HG03565 (cell line): ENCODE data around the gene GAS7.
A peak's percentile ranks its signal among the peaks of the same experiment; 100 is the strongest.
"Not testable (repeated sequence)": the region's sequence is repeated elsewhere in the genome, so short reads cannot be mapped to it uniquely, and the experiment has no call there.

Experiments
- ATAC-seq: cut with Tn5 transposase; IDR thresholded peaks from one replicate; pipeline ENCODE4 v1.9.1; 2021; ENCODE audit warnings: mild to moderate bottlenecking, moderate library complexity; ENCODE audit not compliant: unreplicated experiment

Gene GAS7

DNA sequence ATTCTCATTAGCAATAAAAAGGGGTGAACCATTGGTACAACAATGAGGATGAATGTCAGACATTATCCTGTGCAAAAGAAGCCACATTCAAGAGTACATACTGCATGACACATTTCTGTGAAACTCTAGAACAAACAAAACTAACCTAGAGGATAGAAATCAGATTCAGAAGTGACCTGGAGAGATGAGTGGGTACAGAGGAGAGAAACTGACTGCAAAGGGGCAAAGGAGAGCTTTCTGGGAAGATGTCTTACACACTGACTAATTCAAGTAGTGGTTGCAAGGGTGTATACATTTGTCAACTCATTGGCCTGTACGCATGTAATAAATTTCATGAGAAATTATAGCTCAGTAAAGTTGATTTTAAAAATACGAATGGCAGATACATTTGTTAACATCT lies 115.6 kb downstream of the GAS7 start:
- ATAC-seq: no peak

- ATAC-seq: no peak
Measured at GRCh38 chr17:10081571-10082169, 116.7 kb downstream of the GAS7 start.

- ATAC-seq: no peak
Measured at GRCh38 chr17:10077561-10078299, 120.7 kb downstream of the GAS7 start.

DNA sequence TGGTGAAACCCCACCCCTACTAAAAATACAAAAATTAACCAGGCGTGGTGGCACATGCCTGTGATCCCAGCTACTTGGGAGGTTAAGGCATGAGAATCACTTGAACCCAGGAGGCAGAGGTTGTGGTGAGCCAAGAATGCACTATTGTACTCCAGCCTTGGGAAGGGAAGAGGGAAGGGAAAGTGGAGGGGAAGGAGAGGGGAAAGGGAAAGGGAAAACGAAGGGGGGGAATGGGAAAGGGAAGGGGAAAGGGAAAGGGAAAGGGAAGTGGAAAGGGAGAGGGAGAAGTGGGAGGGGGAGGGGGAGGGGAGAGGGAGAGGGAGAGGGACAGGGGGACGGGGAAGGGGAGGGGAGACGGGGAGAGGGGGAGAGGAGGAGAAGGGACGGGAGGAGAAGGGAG lies 122.5 kb downstream of the GAS7 start:
- ATAC-seq: no peak

DNA sequence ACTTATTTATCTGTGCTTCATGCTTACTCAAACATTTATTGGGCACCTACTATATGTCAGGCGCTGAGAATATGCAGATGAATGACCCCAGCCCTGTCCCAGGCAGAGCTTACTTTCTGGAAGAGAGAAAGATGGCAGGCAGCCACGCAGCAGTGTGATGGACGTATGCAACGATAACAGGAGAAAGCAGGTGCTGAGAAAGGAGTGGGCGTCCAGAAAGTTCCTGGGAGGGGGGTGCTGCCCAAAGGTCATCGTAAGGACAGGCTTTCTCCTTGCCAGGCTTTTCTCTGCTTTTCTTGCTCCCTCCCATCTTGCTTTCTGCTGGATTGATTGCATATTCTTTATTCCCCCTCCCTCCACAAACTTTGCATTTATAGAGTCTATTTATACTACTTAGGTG lies 124.5 kb downstream of the GAS7 start:
- no peak for ATAC-seq

DNA sequence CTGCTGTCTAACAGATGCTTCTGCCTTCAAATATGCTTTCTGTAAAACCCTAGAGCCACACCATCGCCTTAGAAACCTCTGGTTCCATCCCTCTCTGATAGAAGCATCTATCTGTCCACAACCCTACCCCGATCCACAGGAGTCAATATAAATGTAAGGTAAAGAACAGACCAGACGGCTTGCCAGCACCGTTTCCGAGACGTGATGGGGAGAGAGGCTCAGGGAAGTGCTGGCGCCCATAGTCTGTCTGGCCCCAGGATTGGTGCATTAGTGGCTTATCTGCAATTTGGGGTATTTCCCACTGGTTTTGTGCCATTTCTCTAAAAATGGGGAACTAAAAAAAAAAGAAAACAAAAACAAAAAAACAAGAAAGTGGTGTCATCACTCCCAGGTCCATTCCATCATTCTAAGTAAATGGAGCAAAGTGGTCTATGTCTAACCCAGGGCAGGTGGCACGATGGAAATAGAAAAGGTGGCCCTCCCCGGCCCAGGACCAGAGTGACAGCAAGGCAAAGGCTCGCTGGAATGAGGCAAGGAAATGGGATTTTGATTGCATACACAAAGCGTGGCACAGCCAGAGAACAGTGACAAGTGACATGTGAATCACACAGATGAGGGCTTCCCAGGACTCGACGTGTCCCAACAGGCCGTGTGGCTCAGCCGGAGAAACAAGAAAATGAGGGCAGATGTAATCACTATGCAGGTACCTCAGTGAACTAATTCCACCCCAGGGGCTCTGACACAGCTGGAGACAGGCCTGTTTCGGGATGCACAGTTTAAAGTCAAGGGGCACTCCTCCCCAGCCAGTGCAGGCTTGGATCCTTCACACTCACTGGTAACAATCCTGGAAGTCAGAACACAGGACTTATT lies 125.6 kb downstream of the GAS7 start:
- ATAC-seq: no peak

- no peak for ATAC-seq
Measured at GRCh38 chr17:10072086-10072485, 126.3 kb downstream of the GAS7 start.

GRCh38 chr17:10071141-10071540 lies 127.3 kb downstream of the GAS7 start:
- no peak for ATAC-seq

GRCh38 chr17:10070690-10071089 lies 127.7 kb downstream of the GAS7 start:
- no peak for ATAC-seq

- ATAC-seq: no peak
Measured at GRCh38 chr17:10069301-10069700, 129.1 kb downstream of the GAS7 start.

GRCh38 chr17:10067446-10068143 lies 130.8 kb downstream of the GAS7 start:
- no peak for ATAC-seq

DNA sequence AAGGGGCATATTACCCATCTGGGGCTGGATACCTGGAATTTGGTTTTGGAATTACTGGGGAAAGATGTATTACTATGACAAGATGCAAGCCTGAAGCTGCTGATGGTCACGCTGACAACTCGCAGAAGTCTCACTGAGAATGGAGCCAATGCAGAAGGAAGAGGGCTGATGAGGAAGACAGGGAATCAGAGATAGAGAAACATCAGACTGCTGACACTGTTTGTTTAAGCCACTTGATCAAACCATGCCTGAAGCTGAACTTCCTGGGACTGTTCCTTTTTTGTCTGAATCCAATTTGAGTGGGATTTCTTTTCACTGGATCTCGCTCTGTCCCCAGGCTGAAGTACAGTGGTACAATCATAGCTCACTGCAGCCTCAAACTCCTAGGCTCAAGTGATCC lies 133.9 kb downstream of the GAS7 start:
- no peak for ATAC-seq

DNA sequence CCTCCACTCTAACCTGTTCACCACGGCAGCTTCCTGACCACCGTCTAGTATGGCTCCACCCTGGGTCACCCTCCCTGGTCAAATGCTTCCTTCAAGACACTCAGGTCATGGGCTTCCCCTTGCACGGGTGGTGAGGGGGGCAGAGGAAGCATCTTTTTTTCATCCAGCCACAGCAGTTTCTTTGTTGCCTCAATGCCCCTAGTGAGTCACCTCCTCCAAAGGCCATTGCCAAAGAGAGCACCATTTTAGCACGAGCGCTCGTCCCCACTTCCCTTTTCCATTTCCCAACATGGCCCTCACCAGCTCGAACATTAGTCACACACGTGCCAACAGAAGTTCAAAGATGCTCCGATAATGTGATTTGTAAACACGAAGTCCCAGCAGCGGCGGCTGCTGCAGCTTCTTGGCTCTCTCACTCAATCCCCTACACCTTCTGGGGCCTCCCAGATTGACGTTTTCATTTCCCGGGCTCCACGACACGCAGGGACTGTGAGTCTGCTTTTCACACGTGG lies 134.6 kb downstream of the GAS7 start:
- no peak for ATAC-seq

GRCh38 chr17:10062691-10063385 lies 135.6 kb downstream of the GAS7 start:
- ATAC-seq: no peak

DNA sequence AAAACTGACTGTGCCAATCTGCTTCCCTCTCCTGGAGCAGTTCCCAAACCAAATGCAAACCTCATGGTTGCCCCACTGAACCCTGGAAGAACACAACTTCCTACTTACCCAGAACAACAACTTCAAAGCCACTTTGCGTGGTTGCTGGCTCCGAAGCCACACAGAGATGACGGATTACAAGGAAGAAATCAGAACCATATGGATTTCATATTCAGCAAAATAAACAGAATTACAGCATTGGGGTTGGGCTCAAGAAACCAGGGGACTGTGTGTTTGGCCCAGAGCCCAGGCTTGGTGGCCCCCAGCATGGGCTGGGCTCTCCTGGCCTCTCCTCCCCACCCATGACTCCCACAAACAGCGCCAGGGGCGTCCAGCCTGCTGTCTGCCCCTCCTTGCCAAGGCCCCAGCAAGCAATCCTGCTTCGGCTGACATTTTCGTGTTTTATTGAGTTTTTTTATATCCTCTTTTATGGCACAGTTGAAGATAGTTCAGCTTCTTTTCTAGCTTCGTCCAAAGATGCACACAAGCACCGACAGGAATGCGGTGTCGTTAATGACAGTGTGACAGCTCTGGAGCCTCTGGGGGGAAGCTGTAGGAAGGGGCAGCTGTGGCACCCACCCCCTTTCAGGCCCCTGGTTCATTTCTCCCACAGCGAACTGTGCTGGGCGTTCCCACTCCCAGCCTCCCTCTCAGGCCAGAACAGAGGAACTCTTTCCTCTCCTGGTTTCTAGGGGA lies 137.1 kb downstream of the GAS7 start:
- no peak for ATAC-seq

DNA sequence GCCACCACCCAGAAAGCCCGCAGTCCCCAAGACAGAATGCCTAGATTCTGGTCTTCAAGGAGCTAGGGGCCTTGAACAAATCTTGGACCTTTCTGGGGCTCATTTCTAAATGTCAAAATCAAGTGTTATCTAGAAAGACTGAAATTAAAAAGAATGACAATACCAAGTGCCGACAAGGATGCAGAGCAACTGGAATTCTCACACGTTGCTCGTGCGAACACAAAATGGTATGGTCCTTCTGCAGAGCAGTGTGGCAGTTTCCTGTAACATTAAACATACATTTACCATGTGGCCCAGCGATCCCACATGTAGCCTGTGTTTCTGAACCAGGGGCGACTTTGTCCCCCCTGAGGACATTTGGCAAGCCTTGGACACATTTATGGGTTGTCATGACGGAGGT lies 137.9 kb downstream of the GAS7 start:
- no peak for ATAC-seq

DNA sequence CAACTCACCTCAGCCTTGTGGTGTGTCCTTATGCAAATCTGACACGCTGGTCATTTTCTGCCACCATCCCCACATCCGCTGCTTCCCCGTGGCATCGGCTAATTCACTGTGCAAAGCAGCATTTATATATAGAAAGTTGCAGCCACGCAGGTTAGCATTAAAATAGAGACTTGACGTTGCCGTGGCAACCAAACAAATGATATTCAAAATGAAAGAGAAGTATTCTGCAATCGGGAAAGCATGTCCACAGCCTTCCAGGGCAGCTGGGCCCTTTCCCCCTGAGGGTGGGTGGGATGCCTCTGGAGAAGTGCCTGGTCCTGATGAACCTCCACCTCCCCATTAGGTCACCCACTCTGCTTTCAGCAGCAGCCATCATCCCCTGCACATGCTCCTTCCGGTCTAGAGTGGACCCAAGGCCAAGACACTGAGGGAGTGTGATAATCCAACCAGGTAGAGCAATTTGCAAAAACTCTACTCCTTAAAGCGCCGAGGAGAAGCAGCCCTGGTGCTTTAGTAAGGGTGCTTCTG lies 138.7 kb downstream of the GAS7 start:
- ATAC-seq: peak; percentile 73

DNA sequence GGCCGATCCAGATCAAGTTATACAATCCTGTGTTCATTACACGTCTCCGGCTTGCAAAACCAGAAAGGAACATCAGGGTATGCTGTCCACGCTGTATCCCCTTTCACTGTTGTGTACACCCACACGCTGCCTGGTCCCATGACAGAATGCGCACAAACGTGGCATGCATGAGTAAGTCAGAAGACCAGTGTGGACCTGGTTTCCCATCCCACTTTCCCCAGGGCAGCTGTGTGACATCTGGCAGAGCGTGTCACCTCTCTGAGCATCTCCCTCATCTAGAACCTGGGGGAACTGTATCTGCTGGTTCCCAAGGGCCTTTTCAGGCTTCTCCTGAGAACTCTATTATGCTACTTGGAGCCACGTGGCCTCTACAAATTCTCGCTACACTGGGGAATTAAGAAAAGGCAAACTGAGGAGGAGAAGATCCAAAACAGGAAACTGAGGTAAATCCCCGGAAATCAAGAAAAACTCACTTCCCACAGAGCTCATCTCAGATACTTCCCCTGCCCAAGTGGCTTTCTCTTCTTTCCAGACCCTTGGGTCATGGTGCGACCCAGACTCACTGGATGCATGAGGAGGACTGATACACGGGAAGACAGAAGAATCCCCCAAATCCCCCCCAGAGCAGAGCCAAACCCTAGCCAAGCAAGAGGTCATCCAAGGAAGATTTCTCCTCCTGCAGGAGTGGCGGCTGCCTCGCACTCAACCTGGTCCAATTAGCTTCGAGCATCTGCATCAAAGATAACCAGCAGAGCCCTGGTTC lies 139.3 kb downstream of the GAS7 start:
- ATAC-seq: peak; percentile 27

DNA sequence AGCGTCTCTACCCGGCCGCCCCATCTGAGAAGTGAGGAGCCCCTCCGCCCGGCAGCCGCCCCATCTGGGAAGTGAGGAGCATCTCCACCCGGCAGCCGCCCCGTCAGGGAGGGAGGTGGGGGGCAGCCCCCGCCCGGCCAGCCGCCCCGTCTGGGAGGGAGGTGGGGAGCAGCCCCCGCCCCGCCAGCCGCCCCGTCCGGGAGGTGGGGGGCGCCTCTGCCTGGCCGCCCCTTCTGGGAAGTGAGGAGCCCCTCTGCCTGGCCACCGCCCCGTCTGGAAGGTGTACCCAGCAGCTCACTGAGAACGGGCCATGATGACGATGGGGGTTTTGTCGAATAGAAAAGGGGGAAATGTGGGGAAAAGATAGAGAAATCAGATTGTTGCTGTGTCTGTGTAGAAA lies 140.9 kb downstream of the GAS7 start:
- ATAC-seq: not testable (repeated sequence)
